Cardiac septum (tissue), 1 donor: ENCODE measurements around the gene BCS1L. TPM values are rescaled to one million over a fixed set of nuclear protein-coding genes. Genes with fewer than 3 reads are reported as not detected.
A peak's percentile ranks its signal among the peaks of the same experiment; 100 is the strongest.
"Not testable (repeated sequence)": the region's sequence is repeated elsewhere in the genome, so short reads cannot be mapped to it uniquely, and the experiment has no call there.

Source experiments
- DNase-seq: peaks from one replicate; pipeline ENCODE4 v3.0.0-alpha.2; 2020; ENCODE audit warnings: low spot score
- intact Hi-C: fragments of 100-400 bp; cut with DNase I; formaldehyde crosslinking; loops from one replicate; pipeline ENCODE4 v1.14.0; 2022
- total RNA-seq: library from RNA; stranded (reverse); fragmentation: NEBNext Ultra II Directional; extraction: Animal tissue kit (Norgen Biotek cat#: 25700); gene quantifications from one replicate; pipeline ENCODE4 v1.2.1, GENCODE V29; 2021
- donor health status: DM: no; HTN: no; CAD: no.

Gene BCS1L
- total RNA-seq, 1 donor from 2014 or later, result 36.1 TPM

GRCh38 chr2:218655751-218656150 lies 3.7 kb upstream of the BCS1L start:
- intact Hi-C loops, result loop anchor here (10.0 kb wide), 1 partner anchor 251 kb away; no protein-coding TSS in a partner anchor
- DNase-seq, result no peak

GRCh38 chr2:218658671-218659257 lies 719 bp upstream of the BCS1L start:
- intact Hi-C loops, result loop anchor here (10.0 kb wide), 1 partner anchor 254 kb away; no protein-coding TSS in a partner anchor
- DNase-seq, result no peak

GRCh38 chr2:218659988-218660358 lies 490 bp downstream of the BCS1L start:
- DNase-seq, result no peak
- intact Hi-C loops, result loop anchor here (10.0 kb wide), 1 partner anchor 255 kb away; no protein-coding TSS in a partner anchor

- intact Hi-C loops, result no loop called here
- DNase-seq, result no peak
Measured at GRCh38 chr2:218662377-218662776, 2.9 kb downstream of the BCS1L start.

GRCh38 chr2:218662827-218663226 lies 3.3 kb downstream of the BCS1L start:
- DNase-seq, result no peak
- intact Hi-C loops, result no loop called here

- intact Hi-C loops, result no loop called here
- DNase-seq, result no peak
Measured at GRCh38 chr2:218663901-218664300, 4.4 kb downstream of the BCS1L start.

- no peak for DNase-seq
- intact Hi-C loops, result no loop called here
Measured at GRCh38 chr2:218664653-218665052, 5.2 kb downstream of the BCS1L start.

GRCh38 chr2:218671097-218671653 lies 11.7 kb downstream of the BCS1L start:
- intact Hi-C loops, result no loop called here
- no peak for DNase-seq

- intact Hi-C loops, result no loop called here
- peak; percentile 94 for DNase-seq
Measured at GRCh38 chr2:218671654-218672566, 12.4 kb downstream of the BCS1L start, which contains the start of the genes RNF25 and STK36. Gene RNF25 (minus strand): TSS chr2:218672002. CDS start chr2:218671970, 32 bp downstream. Gene STK36 (plus strand): TSS chr2:218672086. CDS start chr2:218672830, 744 bp downstream.

GRCh38 chr2:218679119-218679518 lies 19.6 kb downstream of the BCS1L start:
- intact Hi-C loops, result no loop called here
- DNase-seq, result peak; percentile 7

- intact Hi-C loops, result no loop called here
- no peak for DNase-seq
Measured at GRCh38 chr2:218680061-218680460, 20.6 kb downstream of the BCS1L start.

- not testable (repeated sequence) for DNase-seq
- intact Hi-C loops, result loop anchor here (5.0 kb wide), 1 partner anchor 160 kb away; no protein-coding TSS in a partner anchor
Measured at GRCh38 chr2:218687400-218688060, 28.0 kb downstream of the BCS1L start.

GRCh38 chr2:218691234-218691633 lies 31.8 kb downstream of the BCS1L start:
- no peak for DNase-seq
- intact Hi-C loops, result no loop called here

GRCh38 chr2:218694405-218695145 lies 35.1 kb downstream of the BCS1L start:
- DNase-seq, result no peak
- intact Hi-C loops, result no loop called here

- no peak for DNase-seq
- intact Hi-C loops, result no loop called here
Measured at GRCh38 chr2:218698885-218699284, 39.4 kb downstream of the BCS1L start.

- DNase-seq, result no peak
- intact Hi-C loops, result no loop called here
Measured at GRCh38 chr2:218701806-218702205, 42.3 kb downstream of the BCS1L start.

GRCh38 chr2:218703341-218703740 lies 43.9 kb downstream of the BCS1L start:
- no peak for DNase-seq
- intact Hi-C loops, result no loop called here

- intact Hi-C loops, result no loop called here
- no peak for DNase-seq
Measured at GRCh38 chr2:218708086-218708485, 48.6 kb downstream of the BCS1L start.

- DNase-seq, result no peak
- intact Hi-C loops, result loop anchor here (5.0 kb wide), 2 partner anchors 72 to 122 kb away; partner anchors contain the start of genes CYP27A1 and PRKAG3
Measured at GRCh38 chr2:218709908-218710307, 50.4 kb downstream of the BCS1L start.
